GM12878 (cell line): ENCODE data around the gene GRAMD1A. TPM values are rescaled to one million over a fixed set of nuclear protein-coding genes. Genes with fewer than 3 reads are reported as not detected.

Source experiments
- ATAC-seq: fragments of 200-7000 bp; cut with Tn5 transposase; 3 replicates; pipeline ENCODE4 v1.9.1; 2020; ENCODE audit warnings: mild to moderate bottlenecking, moderate library complexity
- BruUV-seq: library from RNA; stranded (reverse); fragments of 400-500 nt; replicated peaks from 2 replicates; lab custom pipeline; 2021; lab: Mats Ljungman, UMichigan
- CTCF ChIA-PET: fragments of 300-600 bp; sonication (Branson Sonifier 250); formaldehyde crosslinking; extraction: SDS; loops from one replicate; lab custom pipeline; 2021; ENCODE audit warnings: inconsistent platforms; lab: Yijun Ruan, JAX
- POLR2A ChIA-PET: fragments of 350-600 bp; formaldehyde crosslinking; extraction: SDS; loops from one replicate; lab custom pipeline; 2021; ENCODE audit warnings: inconsistent platforms; lab: Charles Lee
- RAD21 ChIA-PET: fragments of 300-600 bp; sonication (Branson Sonifier 250); formaldehyde crosslinking; loops from one replicate; lab custom pipeline; 2023; ENCODE audit warnings: antibody characterized with exemption; ENCODE audit not compliant: unreplicated experiment; lab: Charles Lee
- SMC1A ChIA-PET: fragments of 300-600 bp; sonication (Branson Sonifier 250); formaldehyde crosslinking; loops from one replicate; lab custom pipeline; 2023; ENCODE audit not compliant: unreplicated experiment, uncharacterized antibody; lab: Charles Lee
- DNase-seq: peaks from one replicate; pipeline ENCODE4 v3.0.0-alpha.2; 2011; ENCODE audit warnings: low read depth, low spot score
- FAIRE-seq: peaks from 3 replicates; lab custom pipeline; 2011; peaks lifted over from hg19 to GRCh38; lab: Jason Lieb, UNC
- H2AFZ ChIP-seq: 2 replicates; pipeline ENCODE4 v1.6.0; 2011; ENCODE audit warnings: low read depth, low read length, control low read depth; ENCODE audit not compliant: control insufficient read depth
- H3K27ac ChIP-seq: 2 replicates; pipeline ENCODE4 v1.5.1; 2011; ENCODE audit warnings: control low read depth; ENCODE audit not compliant: control insufficient read depth, insufficient read depth
- H3K27me3 ChIP-seq, 2 experiments: replicated peaks in 1 of 2; 2 replicates each; pipeline versions ENCODE4 v1.6.0 to v1.6.1; 2011; ENCODE audit warnings: low read length in 1 of 2; ENCODE audit not compliant: control insufficient read depth in 2 of 2, insufficient read depth in 2 of 2
- H3K36me3 ChIP-seq, 2 experiments: 2 replicates each; pipeline ENCODE4 v1.5.1; 2011; ENCODE audit warnings: low read length in 1 of 2; ENCODE audit not compliant: control insufficient read depth in 2 of 2, insufficient read depth in 2 of 2
- H3K4me1 ChIP-seq: 2 replicates; pipeline ENCODE4 v1.6.1; 2011; ENCODE audit warnings: mild to moderate bottlenecking, low read length, moderate library complexity, mixed read lengths; ENCODE audit not compliant: control insufficient read depth, insufficient read depth
- H3K4me2 ChIP-seq: 2 replicates; pipeline ENCODE4 v1.6.0; 2011; ENCODE audit warnings: control low read depth; ENCODE audit not compliant: control insufficient read depth, insufficient read depth
- H3K4me3 ChIP-seq: fragments of 200-600 bp; sonication (generic); 2 replicates; pipeline ENCODE4 v1.5.1; 2016
- H3K79me2 ChIP-seq: 2 replicates; pipeline ENCODE4 v1.6.0; 2011; ENCODE audit warnings: low read length; ENCODE audit not compliant: control insufficient read depth, insufficient read depth
- H3K9ac ChIP-seq: 2 replicates; pipeline ENCODE4 v1.8.0; 2011; ENCODE audit warnings: low read length, control low read depth, mixed read lengths; ENCODE audit not compliant: control insufficient read depth, insufficient read depth
- H3K9me3 ChIP-seq: replicated peaks from 3 replicates; pipeline ENCODE4 v1.5.1; 2011; ENCODE audit warnings: mild to moderate bottlenecking, low read length; ENCODE audit not compliant: control insufficient read depth, insufficient read depth
- H4K20me1 ChIP-seq: 2 replicates; pipeline ENCODE4 v1.6.0; 2011; ENCODE audit not compliant: control insufficient read depth, insufficient read depth
- ASH2L ChIP-seq: fragments of 300-600, 200-600 bp; sonication (generic); IDR thresholded peaks from 2 replicates; pipeline ENCODE4 v1.6.1; 2017; ENCODE audit warnings: low read depth, mild to moderate bottlenecking, borderline replicate concordance
- BCL11A ChIP-seq: IDR thresholded peaks from 2 replicates; pipeline ENCODE4 v1.6.1; 2011; ENCODE audit warnings: low read depth, low read length
- EGR1 ChIP-seq, 2 experiments: IDR thresholded peaks; 1 replicate in 1 of 2; 2 replicates in 1 of 2; pipeline ENCODE4 v1.6.1; 2011 to 2012; ENCODE audit warnings: low read depth in 2 of 2, low read length in 2 of 2, borderline replicate concordance in 1 of 2, mild to moderate bottlenecking in 1 of 2, moderate library complexity in 1 of 2
- JUND ChIP-seq: IDR thresholded peaks from 2 replicates; pipeline ENCODE4 v1.6.1; 2012; ENCODE audit warnings: low read depth, mild to moderate bottlenecking, low read length, improper control_type of control experiment, moderate library complexity
- KLF5 ChIP-seq: fragments of 450-650 bp; IDR thresholded peaks from 2 replicates; pipeline ENCODE4 v1.6.1; 2014; ENCODE audit warnings: mild to moderate bottlenecking; ENCODE audit not compliant: partially characterized antibody
- LARP7 ChIP-seq: fragments of 450-650 bp; IDR thresholded peaks from 2 replicates; pipeline ENCODE4 v1.6.1; 2017; ENCODE audit warnings: mild to moderate bottlenecking
- MXI1 ChIP-seq: fragments of 150-350 bp; IDR thresholded peaks from 2 replicates; pipeline ENCODE4 v1.6.1; 2011; ENCODE audit warnings: low read depth, mild to moderate bottlenecking, inconsistent platforms, low read length, improper control_type of control experiment
- NFYA ChIP-seq: IDR thresholded peaks from 2 replicates; pipeline ENCODE4 v1.6.1; 2011; ENCODE audit warnings: low read depth, mild to moderate bottlenecking, low read length, improper control_type of control experiment, borderline replicate concordance
- NR2C1 ChIP-seq: fragments of 450-650 bp; IDR thresholded peaks from 2 replicates; pipeline ENCODE4 v1.6.1; 2017; ENCODE audit warnings: antibody characterized with exemption, mild to moderate bottlenecking, moderate library complexity
- NRF1 ChIP-seq: conservative IDR thresholded peaks from 2 replicates; pipeline ENCODE4 v1.6.1; 2011; ENCODE audit warnings: mild to moderate bottlenecking, low read depth, low read length, improper control_type of control experiment
- PBX3 ChIP-seq: IDR thresholded peaks from 2 replicates; pipeline ENCODE4 v1.6.1; 2011; ENCODE audit warnings: mild to moderate bottlenecking, low read depth, low read length, moderate library complexity; ENCODE audit not compliant: insufficient replicate concordance
- RAD21 ChIP-seq: IDR thresholded peaks from 2 replicates; pipeline ENCODE4 v1.6.1; 2011; ENCODE audit warnings: mild to moderate bottlenecking, low read depth, low read length, moderate library complexity; ENCODE audit not compliant: insufficient read depth
- RAD51 ChIP-seq: fragments of 450-650 bp; IDR thresholded peaks from 2 replicates; pipeline ENCODE4 v1.6.1; 2016; ENCODE audit warnings: moderate library complexity, mild to moderate bottlenecking, inconsistent platforms
- RCOR1 ChIP-seq: conservative IDR thresholded peaks from 2 replicates; pipeline ENCODE4 v1.6.1; 2012; ENCODE audit warnings: low read depth, low read length, improper control_type of control experiment
- SRF ChIP-seq, 2 experiments: IDR thresholded peaks; 2 replicates each; pipeline ENCODE4 v1.6.1; 2011; ENCODE audit warnings: low read depth in 2 of 2, low read length in 2 of 2, mild to moderate bottlenecking in 1 of 2, moderate library complexity in 1 of 2
- WGBS: methylation state at CpG from one replicate; pipeline ENCODE4 v1.1.6; 2016; ENCODE audit warnings: low lambda C conversion rate; ENCODE audit not compliant: insufficient replicate concordance, insufficient coverage; ENCODE audit errors: missing lambda C conversion rate; 5-methylcytosine and 5-hydroxymethylcytosine counted together
- in situ Hi-C: fragments of 300-500 bp; cut with MboI; formaldehyde crosslinking; loops from 9 replicates; pipeline ENCODE4 v1.14.3; 2018; ENCODE audit warnings: mixed read lengths
- intact Hi-C: fragments of 100-400 bp; cut with micrococcal nuclease; formaldehyde crosslinking; loops from one replicate; pipeline ENCODE4 v1.14.2; 2022; ENCODE audit not compliant: unreplicated experiment
- polyA plus RNA-seq, 11 experiments: library from polyadenylated mRNA; depleted of rRNA in 4 of 11; unstranded in 6 of 11; stranded (reverse) in 5 of 11; fragments of >200 nt; fragmentation: Nextera tagmentation in 4 of 11; fragmentation: Illumina TruSeq in 1 of 11; extraction: Ambion mirVana in 4 of 11; extraction: Trizol in 1 of 11; gene quantifications; 1 replicate in 1 of 11; 2 replicates in 10 of 11; pipeline versions ENCODE4 v1.2.1 to v1.2.3, GENCODE V29; 2011 to 2016; ENCODE audit warnings: inconsistent platforms in 2 of 11, missing spikeins in 2 of 11, low read depth in 1 of 11
- total RNA-seq, 4 experiments: library from RNA; depleted of rRNA in 3 of 4; stranded (reverse); fragments of >200 nt in 3 of 4; fragmentation: Illumina TruSeq in 1 of 4; extraction: Trizol in 1 of 4; gene quantifications; 2 replicates each; pipeline versions ENCODE4 v1.2.1 to v1.2.3, GENCODE V29; 2013 to 2021

GRAMD1A gene
- total and polyA plus RNA-seq, 10 of the 15 experiments (the other 5 are each of a cell fraction or from before 2014, with no cell fraction given): 0.79 to 73.6 (median 35.3) TPM

GRCh38 chr19:35042056-35042730 lies 42.1 kb downstream of the GRAMD1A start (continued):
- no peak for TF ChIP-seq ASH2L
- TF ChIP-seq NRF1: no peak
- no peak for TF ChIP-seq EGR1 (IDR thresholded peaks at IDR 0.05; ENCODE audit: borderline replicate concordance in 1 of 2, low read depth in 2 of 2, low read length in 2 of 2)
- no peak for TF ChIP-seq MXI1
- no peak for TF ChIP-seq LARP7
- TF ChIP-seq, all 136 proteins: peak for 0

- FAIRE-seq (no peak), DNase-seq (no peak), ATAC-seq (no peak)
- Histone ChIP-seq H3K27ac (no peak overlapping the region), H2AFZ (no peak overlapping the region), H3K36me3 (no peaks in the 10 kb centered on the region), H3K4me2 (no peak overlapping the region), H3K27me3 (peaks cover 0 to 3% of the 10 kb centered on the region in 2 experiments; a peak in 3 of 4 replicates), H3K4me3 (no peak overlapping the region), H3K4me1 (peaks cover 10% of the 10 kb centered on the region), H4K20me1 (no peaks in the 10 kb centered on the region), H3K9me3 (no peaks in the 10 kb centered on the region), H3K9ac (no peak overlapping the region), H3K79me2 (no peaks in the 10 kb centered on the region)
- ChIA-PET RAD21 (no interaction called here), POLR2A (interaction anchor here (0.6 kb wide), 1 partner anchor 54 kb away, joined by 4 read pairs; no protein-coding TSS in a partner anchor), CTCF (interaction anchor here (0.9 to 5.4 kb wide), 16 partner anchors 13 to 192 kb away, joined by 3 to 56 read pairs (median 4); no protein-coding TSS in a partner anchor), SMC1A (interaction anchor here (1.3 to 2.3 kb wide), 4 partner anchors 10 to 71 kb away, joined by 3 to 9 read pairs (median 4); no protein-coding TSS in a partner anchor)
- 26% methylated on average over 14 of the region's 14 CpGs for WGBS
- in situ Hi-C loops (no loop called here), intact Hi-C loops (no loop called here)
- TF ChIP-seq NR2C1: no peak
- TF ChIP-seq SRF (IDR thresholded peaks at IDR 0.05; ENCODE audit: low read depth in 2 of 2, low read length in 2 of 2): no peak
- TF ChIP-seq RAD21: no peak
- TF ChIP-seq KLF5: no peak
- no peak for TF ChIP-seq PBX3
- no peak for TF ChIP-seq NFYA
- TF ChIP-seq JUND: no peak
- TF ChIP-seq RAD51: no peak
- no peak for TF ChIP-seq BCL11A
- no peak for TF ChIP-seq RCOR1
- BruUV-seq: no TSS peak
These were observed 43.0 kb downstream of the GRAMD1A start for GRCh38 chr19:35042954-35043604.
